ES-I3 (cell line): ENCODE measurements around the gene PROM2.

Experiments used
- H3K36me3 ChIP-seq: 2 replicates; pipeline ENCODE4 v1.6.1; 2013; ENCODE audit warnings: mild to moderate bottlenecking, low read length, control low read depth, moderate library complexity; ENCODE audit not compliant: insufficient read depth
- H3K4me1 ChIP-seq: 2 replicates; pipeline ENCODE4 v1.6.1; 2013; ENCODE audit warnings: mild to moderate bottlenecking, control low read depth, low read length; ENCODE audit not compliant: insufficient read depth
- H3K9ac ChIP-seq: 2 replicates; pipeline ENCODE4 v1.6.1; 2013; ENCODE audit warnings: low read depth, mild to moderate bottlenecking, low read length, moderate library complexity
- H3K9me3 ChIP-seq: 2 replicates; pipeline ENCODE4 v1.6.1; 2013; ENCODE audit warnings: mild to moderate bottlenecking, low read length, moderate library complexity; ENCODE audit not compliant: control insufficient read depth, insufficient read depth

Gene PROM2

GRCh38 chr2:95336406-95336805 lies 62.2 kb downstream of the PROM2 start:
- no peak overlapping the region for H3K9ac ChIP-seq
- no peaks in the 10 kb centered on the region for H3K4me1 ChIP-seq
- H3K9me3 ChIP-seq: no peaks in the 10 kb centered on the region
- no peaks in the 10 kb centered on the region for H3K36me3 ChIP-seq

- no peaks in the 10 kb centered on the region for H3K36me3 ChIP-seq
- H3K4me1 ChIP-seq: no peaks in the 10 kb centered on the region
- H3K9me3 ChIP-seq: no peaks in the 10 kb centered on the region
- H3K9ac ChIP-seq: no peak overlapping the region
Measured at GRCh38 chr2:95337829-95338228, 63.6 kb downstream of the PROM2 start.
